Measurements from ENCODE around the gene AIDA.

The AIDA gene

GRCh38 chr1:222656391-222657155 lies 55.7 kb downstream of the AIDA start:
- Histone ChIP-seq H3K4me1 (ENCODE audit: control insufficient read depth, insufficient read depth, low read length) (no peaks in the 10 kb centered on the region), H3K27ac (ENCODE audit: extremely low read depth, low read depth, low read length) (no peak overlapping the region), H3K9me3 (ENCODE audit: control insufficient read depth, insufficient read depth, low read depth, low read length) (no peaks in the 10 kb centered on the region), H3K36me3 (ENCODE audit: control insufficient read depth in 2 of 2, insufficient read depth in 1 of 2, low read length in 2 of 2) (peaks cover 67 to 96% of the 10 kb centered on the region in 2 experiments), H3K4me3 (ENCODE audit: low read depth, low read length) (no peak overlapping the region)
- ChIA-PET CTCF (interaction anchor here (0.7 kb wide), 1 partner anchor 67 kb away, joined by 3 read pairs; the partner anchor contains the start of gene TAF1A), POLR2A (no interaction called here)
- TF ChIP-seq, protein P1, sequence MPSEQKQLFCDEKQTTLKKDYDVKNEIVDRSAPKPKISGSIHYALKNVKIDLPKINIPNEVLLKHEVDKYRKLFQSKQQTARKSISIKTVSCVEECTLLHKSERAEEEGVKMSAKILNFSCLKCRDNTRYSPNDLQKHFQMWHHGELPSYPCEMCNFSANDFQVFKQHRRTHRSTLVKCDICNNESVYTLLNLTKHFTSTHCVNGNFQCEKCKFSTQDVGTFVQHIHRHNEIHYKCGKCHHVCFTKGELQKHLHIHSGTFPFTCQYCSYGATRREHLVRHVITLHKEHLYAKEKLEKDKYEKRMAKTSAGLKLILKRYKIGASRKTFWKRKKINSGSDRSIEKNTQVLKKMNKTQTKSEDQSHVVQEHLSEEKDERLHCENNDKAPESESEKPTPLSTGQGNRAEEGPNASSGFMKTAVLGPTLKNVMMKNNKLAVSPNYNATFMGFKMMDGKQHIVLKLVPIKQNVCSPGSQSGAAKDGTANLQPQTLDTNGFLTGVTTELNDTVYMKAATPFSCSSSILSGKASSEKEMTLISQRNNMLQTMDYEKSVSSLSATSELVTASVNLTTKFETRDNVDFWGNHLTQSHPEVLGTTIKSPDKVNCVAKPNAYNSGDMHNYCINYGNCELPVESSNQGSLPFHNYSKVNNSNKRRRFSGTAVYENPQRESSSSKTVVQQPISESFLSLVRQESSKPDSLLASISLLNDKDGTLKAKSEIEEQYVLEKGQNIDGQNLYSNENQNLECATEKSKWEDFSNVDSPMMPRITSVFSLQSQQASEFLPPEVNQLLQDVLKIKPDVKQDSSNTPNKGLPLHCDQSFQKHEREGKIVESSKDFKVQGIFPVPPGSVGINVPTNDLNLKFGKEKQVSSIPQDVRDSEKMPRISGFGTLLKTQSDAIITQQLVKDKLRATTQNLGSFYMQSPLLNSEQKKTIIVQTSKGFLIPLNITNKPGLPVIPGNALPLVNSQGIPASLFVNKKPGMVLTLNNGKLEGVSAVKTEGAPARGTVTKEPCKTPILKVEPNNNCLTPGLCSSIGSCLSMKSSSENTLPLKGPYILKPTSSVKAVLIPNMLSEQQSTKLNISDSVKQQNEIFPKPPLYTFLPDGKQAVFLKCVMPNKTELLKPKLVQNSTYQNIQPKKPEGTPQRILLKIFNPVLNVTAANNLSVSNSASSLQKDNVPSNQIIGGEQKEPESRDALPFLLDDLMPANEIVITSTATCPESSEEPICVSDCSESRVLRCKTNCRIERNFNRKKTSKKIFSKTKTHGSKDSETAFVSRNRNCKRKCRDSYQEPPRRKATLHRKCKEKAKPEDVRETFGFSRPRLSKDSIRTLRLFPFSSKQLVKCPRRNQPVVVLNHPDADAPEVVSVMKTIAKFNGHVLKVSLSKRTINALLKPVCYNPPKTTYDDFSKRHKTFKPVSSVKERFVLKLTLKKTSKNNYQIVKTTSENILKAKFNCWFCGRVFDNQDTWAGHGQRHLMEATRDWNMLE (tag by site-specific recombination; conservative IDR thresholded peaks at IDR 0.05; ENCODE audit: low read depth) = no peak
- TF ChIP-seq, protein P2, sequence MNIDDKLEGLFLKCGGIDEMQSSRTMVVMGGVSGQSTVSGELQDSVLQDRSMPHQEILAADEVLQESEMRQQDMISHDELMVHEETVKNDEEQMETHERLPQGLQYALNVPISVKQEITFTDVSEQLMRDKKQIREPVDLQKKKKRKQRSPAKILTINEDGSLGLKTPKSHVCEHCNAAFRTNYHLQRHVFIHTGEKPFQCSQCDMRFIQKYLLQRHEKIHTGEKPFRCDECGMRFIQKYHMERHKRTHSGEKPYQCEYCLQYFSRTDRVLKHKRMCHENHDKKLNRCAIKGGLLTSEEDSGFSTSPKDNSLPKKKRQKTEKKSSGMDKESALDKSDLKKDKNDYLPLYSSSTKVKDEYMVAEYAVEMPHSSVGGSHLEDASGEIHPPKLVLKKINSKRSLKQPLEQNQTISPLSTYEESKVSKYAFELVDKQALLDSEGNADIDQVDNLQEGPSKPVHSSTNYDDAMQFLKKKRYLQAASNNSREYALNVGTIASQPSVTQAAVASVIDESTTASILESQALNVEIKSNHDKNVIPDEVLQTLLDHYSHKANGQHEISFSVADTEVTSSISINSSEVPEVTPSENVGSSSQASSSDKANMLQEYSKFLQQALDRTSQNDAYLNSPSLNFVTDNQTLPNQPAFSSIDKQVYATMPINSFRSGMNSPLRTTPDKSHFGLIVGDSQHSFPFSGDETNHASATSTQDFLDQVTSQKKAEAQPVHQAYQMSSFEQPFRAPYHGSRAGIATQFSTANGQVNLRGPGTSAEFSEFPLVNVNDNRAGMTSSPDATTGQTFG (tag by site-specific recombination; IDR thresholded peaks at IDR 0.05; ENCODE audit: borderline replicate concordance) = no peak
- TF ChIP-seq ZNF544 (tag by site-specific recombination; IDR thresholded peaks at IDR 0.05) (no peak), ZNF138 (tag by site-specific recombination; IDR thresholded peaks at IDR 0.05; ENCODE audit: borderline replicate concordance) (no peak), SP3 (tag by site-specific recombination; IDR thresholded peaks at IDR 0.05) (no peak), SALL2 (tag by site-specific recombination; IDR thresholded peaks at IDR 0.05; ENCODE audit: borderline replicate concordance) (no peak), ZNF10 (tag by site-specific recombination; IDR thresholded peaks at IDR 0.05) (no peak), ZNF692 (tag by site-specific recombination; IDR thresholded peaks at IDR 0.05) (no peak)

GRCh38 chr1:222654849-222655248 lies 57.4 kb downstream of the AIDA start:
- no peak overlapping the region for H3K4me3 ChIP-seq (ENCODE audit: low read depth, low read length)
- ChIA-PET CTCF (no interaction called here), POLR2A (no interaction called here)
- H3K4me1 ChIP-seq (ENCODE audit: control insufficient read depth, insufficient read depth, low read length) = no peaks in the 10 kb centered on the region
- TF ChIP-seq ZNF292 (tag by site-specific recombination; IDR thresholded peaks at IDR 0.05; ENCODE audit: borderline replicate concordance, low read depth) (no peak), ZBTB6 (tag by site-specific recombination; IDR thresholded peaks at IDR 0.05) (no peak), ZNF175 (tag by site-specific recombination; IDR thresholded peaks at IDR 0.05) (no peak), KLF8 (tag by site-specific recombination; IDR thresholded peaks at IDR 0.05) (no peak)
- H3K9me3 ChIP-seq (ENCODE audit: control insufficient read depth, insufficient read depth, low read depth, low read length) = no peaks in the 10 kb centered on the region
- H3K36me3 ChIP-seq (ENCODE audit: control insufficient read depth in 2 of 2, insufficient read depth in 1 of 2, low read length in 2 of 2) = peaks cover 73 to 95% of the 10 kb centered on the region in 2 experiments
- H3K27ac ChIP-seq (ENCODE audit: extremely low read depth, low read depth, low read length) = no peak overlapping the region
